ENCODE data around the gene SPPL2B. TPM values are rescaled to one million over a fixed set of nuclear protein-coding genes. Genes with fewer than 3 reads are reported as not detected.

The SPPL2B gene
- total and polyA plus RNA-seq, 4 donors = 9.5 to 34.6 (median 21.4) TPM

DNA sequence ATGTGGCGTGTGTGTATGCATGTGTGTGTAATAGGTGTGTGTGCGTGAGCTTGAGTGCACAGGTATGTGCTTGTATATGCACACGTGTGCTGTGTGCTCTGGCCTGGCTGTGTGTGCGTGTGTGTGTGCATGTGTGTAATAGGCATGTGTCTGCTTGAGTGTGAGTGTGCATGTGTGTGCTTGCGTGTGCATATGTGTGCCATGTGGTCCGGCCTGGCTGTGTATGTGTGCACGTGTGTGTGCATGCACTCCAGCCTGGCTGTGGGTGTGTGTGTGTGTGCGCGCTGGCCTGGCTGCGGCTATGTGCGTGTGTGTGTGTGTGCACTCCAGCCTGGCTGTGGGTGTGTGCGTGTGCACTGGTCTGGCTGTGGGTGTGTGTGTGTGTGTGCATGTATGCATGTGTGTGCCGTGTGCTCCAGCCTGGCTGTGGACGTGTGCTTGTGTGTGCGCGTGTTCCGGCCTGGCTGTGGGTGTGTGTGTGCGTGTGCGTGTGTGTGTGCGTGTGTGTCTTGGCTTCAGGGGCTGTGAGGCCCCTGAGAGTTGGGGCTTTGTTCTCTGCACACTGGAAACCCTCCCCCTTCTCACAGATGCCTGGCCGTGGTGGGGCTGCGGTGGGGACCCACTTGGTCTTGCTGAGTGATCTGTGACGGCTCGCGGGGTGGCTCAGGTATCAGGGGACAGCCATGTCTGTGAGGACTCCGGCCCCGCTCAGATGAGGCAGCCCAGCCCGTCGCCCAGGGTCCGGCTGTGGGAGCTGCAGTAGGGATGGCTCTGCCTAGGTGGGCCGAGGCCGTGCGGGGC, 8.2 kb downstream of the SPPL2B start:
- H3K4me1 ChIP-seq (ENCODE audit: control insufficient read depth in 4 of 4, insufficient read depth in 4 of 4, low read length in 3 of 4) = peaks cover 0 to 3% (median 1%) of the 10 kb centered on the region in 4 donors
- no peak overlapping the region for H3K4me3 ChIP-seq (ENCODE audit: low read depth in 1 of 3, low read length in 3 of 3)
- H3K9ac ChIP-seq (ENCODE audit: low read depth in 1 of 2, low read length in 2 of 2) = no peak overlapping the region
- TF ChIP-seq ATF3 (IDR thresholded peaks at IDR 0.05) = no peak
- TF ChIP-seq, protein P1, sequence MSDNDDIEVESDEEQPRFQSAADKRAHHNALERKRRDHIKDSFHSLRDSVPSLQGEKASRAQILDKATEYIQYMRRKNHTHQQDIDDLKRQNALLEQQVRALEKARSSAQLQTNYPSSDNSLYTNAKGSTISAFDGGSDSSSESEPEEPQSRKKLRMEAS (IDR thresholded peaks at IDR 0.05) = no peak
- no peak for TF ChIP-seq EGR1 (IDR thresholded peaks at IDR 0.05; ENCODE audit: low read depth in 2 of 2)
- no peak for TF ChIP-seq RXRA (IDR thresholded peaks at IDR 0.05)
- no peak for TF ChIP-seq YY1 (IDR thresholded peaks at IDR 0.05)
- no peak for TF ChIP-seq NR2F2 (IDR thresholded peaks at IDR 0.05)
- no peak for TF ChIP-seq HNF4G (IDR thresholded peaks at IDR 0.05)
- no peak for TF ChIP-seq FOXA2 (IDR thresholded peaks at IDR 0.05)
- TF ChIP-seq FOXA1 (IDR thresholded peaks at IDR 0.05) = no peak
- TF ChIP-seq CTCF (IDR thresholded peaks at IDR 0.05; ENCODE audit: low read depth, low read length, missing input control) = no peak
- TF ChIP-seq SP1 (IDR thresholded peaks at IDR 0.05) = no peak
- no peak for TF ChIP-seq RAD21 (IDR thresholded peaks at IDR 0.05)
- TF ChIP-seq TAF1 (conservative IDR thresholded peaks at IDR 0.05) = no peak
- TF ChIP-seq GABPA (IDR thresholded peaks at IDR 0.05 in 1 of 2, conservative IDR thresholded peaks at IDR 0.05 in 1 of 2) = no peak
- H3K9me3 ChIP-seq (ENCODE audit: control insufficient read depth in 4 of 4, low read length in 3 of 4) = no peaks in the 10 kb centered on the region
- H3K36me3 ChIP-seq (ENCODE audit: control insufficient read depth in 4 of 4, insufficient read depth in 3 of 4, low read depth in 1 of 4, low read length in 3 of 4) = peaks cover 0 to 17% (median 3%) of the 10 kb centered on the region in 4 donors
- DNase-seq (ENCODE audit: low spot score) = no peak
- no peaks in the 10 kb centered on the region for H3K27me3 ChIP-seq (ENCODE audit: control insufficient read depth in 4 of 4, insufficient read depth in 4 of 4, low read length in 3 of 4)
- no peak overlapping the region for H3K27ac ChIP-seq (ENCODE audit: low read depth in 1 of 2, low read length in 2 of 2)
- WGBS = 97% methylated on average over 33 of the region's 33 CpGs

DNA sequence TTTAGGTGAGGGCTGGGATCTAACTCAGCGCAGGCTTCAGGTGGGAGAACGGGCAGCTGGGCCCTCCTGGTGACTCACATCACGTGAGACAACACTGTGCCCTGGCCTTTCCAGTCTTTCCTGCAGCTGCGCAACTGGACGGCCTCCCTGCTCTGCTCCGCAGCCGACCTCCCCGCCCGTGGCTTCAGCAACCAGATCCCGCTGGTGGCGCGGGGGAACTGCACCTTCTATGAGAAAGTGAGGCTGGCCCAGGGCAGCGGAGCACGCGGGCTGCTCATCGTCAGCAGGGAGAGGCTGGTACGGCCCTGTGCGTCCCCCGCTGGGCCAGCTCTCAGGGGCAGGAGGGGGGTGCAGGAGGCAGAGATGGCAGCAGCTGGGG, 8.8 kb downstream of the SPPL2B start:
- TF ChIP-seq CTCF (IDR thresholded peaks at IDR 0.05; ENCODE audit: low read depth, low read length, missing input control) = no peak
- TF ChIP-seq, protein P2, sequence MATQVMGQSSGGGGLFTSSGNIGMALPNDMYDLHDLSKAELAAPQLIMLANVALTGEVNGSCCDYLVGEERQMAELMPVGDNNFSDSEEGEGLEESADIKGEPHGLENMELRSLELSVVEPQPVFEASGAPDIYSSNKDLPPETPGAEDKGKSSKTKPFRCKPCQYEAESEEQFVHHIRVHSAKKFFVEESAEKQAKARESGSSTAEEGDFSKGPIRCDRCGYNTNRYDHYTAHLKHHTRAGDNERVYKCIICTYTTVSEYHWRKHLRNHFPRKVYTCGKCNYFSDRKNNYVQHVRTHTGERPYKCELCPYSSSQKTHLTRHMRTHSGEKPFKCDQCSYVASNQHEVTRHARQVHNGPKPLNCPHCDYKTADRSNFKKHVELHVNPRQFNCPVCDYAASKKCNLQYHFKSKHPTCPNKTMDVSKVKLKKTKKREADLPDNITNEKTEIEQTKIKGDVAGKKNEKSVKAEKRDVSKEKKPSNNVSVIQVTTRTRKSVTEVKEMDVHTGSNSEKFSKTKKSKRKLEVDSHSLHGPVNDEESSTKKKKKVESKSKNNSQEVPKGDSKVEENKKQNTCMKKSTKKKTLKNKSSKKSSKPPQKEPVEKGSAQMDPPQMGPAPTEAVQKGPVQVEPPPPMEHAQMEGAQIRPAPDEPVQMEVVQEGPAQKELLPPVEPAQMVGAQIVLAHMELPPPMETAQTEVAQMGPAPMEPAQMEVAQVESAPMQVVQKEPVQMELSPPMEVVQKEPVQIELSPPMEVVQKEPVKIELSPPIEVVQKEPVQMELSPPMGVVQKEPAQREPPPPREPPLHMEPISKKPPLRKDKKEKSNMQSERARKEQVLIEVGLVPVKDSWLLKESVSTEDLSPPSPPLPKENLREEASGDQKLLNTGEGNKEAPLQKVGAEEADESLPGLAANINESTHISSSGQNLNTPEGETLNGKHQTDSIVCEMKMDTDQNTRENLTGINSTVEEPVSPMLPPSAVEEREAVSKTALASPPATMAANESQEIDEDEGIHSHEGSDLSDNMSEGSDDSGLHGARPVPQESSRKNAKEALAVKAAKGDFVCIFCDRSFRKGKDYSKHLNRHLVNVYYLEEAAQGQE (IDR thresholded peaks at IDR 0.05) = no peak
- TF ChIP-seq FOXA1 (IDR thresholded peaks at IDR 0.05) = no peak
- TF ChIP-seq HNF4A (conservative IDR thresholded peaks at IDR 0.05) = no peak
- TF ChIP-seq, protein P1 (IDR thresholded peaks at IDR 0.05) = no peak
- TF ChIP-seq JUND (IDR thresholded peaks at IDR 0.05) = no peak
- TF ChIP-seq ATF3 (IDR thresholded peaks at IDR 0.05) = no peak
- TF ChIP-seq RAD21 (IDR thresholded peaks at IDR 0.05) = no peak
- no peak for TF ChIP-seq GABPA (IDR thresholded peaks at IDR 0.05 in 1 of 2, conservative IDR thresholded peaks at IDR 0.05 in 1 of 2)
- TF ChIP-seq TAF1 (conservative IDR thresholded peaks at IDR 0.05) = no peak
- no peak for TF ChIP-seq RXRA (IDR thresholded peaks at IDR 0.05)
- no peak for TF ChIP-seq HNF4G (IDR thresholded peaks at IDR 0.05)
- Histone ChIP-seq H3K9ac (ENCODE audit: low read depth in 1 of 2, low read length in 2 of 2) (no peak overlapping the region), H3K9me3 (ENCODE audit: control insufficient read depth in 4 of 4, low read length in 3 of 4) (no peaks in the 10 kb centered on the region), H3K27ac (ENCODE audit: low read depth in 1 of 2, low read length in 2 of 2) (no peak overlapping the region), H3K4me1 (ENCODE audit: control insufficient read depth in 4 of 4, insufficient read depth in 4 of 4, low read length in 3 of 4) (peaks cover 0 to 3% (median 0%) of the 10 kb centered on the region in 4 donors), H3K4me3 (ENCODE audit: low read depth in 1 of 3, low read length in 3 of 3) (no peak overlapping the region), H3K36me3 (ENCODE audit: control insufficient read depth in 4 of 4, insufficient read depth in 3 of 4, low read depth in 1 of 4, low read length in 3 of 4) (peaks cover 0 to 17% (median 3%) of the 10 kb centered on the region in 4 donors), H3K27me3 (ENCODE audit: control insufficient read depth in 4 of 4, insufficient read depth in 4 of 4, low read length in 3 of 4) (no peaks in the 10 kb centered on the region)
- DNase-seq (ENCODE audit: low spot score) = no peak
- 93% methylated on average over 19 of the region's 19 CpGs for WGBS

Data from liver (tissue), 9 donors.